AG04450 (cell line): ENCODE measurements around the gene MAP2K4. TPM values are rescaled to one million over a fixed set of nuclear protein-coding genes. Genes with fewer than 3 reads are reported as not detected.

Experiments used
- CTCF ChIA-PET: fragments of 300-600, 350-600 bp; formaldehyde crosslinking; extraction: SDS; loops from one replicate; lab custom pipeline; 2022; ENCODE audit warnings: antibody characterized with exemption, inconsistent platforms; lab: Charles Lee
- POLR2A ChIA-PET: fragments of 350-600 bp; formaldehyde crosslinking; extraction: SDS; loops from one replicate; lab custom pipeline; 2021; ENCODE audit warnings: antibody characterized with exemption, inconsistent platforms; lab: Yijun Ruan, JAX
- DNase-seq: peaks from one replicate; pipeline ENCODE4 v3.0.0-alpha.2; 2011; ENCODE audit warnings: low read depth, low spot score
- H3K27ac ChIP-seq: one replicate; pipeline ENCODE4 v1.5.1; 2012; ENCODE audit warnings: low read depth, low read length, control low read depth
- H3K27me3 ChIP-seq: one replicate; pipeline ENCODE4 v1.6.0; 2012; ENCODE audit warnings: low read length; ENCODE audit not compliant: control insufficient read depth, insufficient read depth
- H3K4me3 ChIP-seq: 2 replicates; pipeline ENCODE4 v1.5.1; 2011; ENCODE audit warnings: mild to moderate bottlenecking, low read depth, low read length, control low read depth
- H3K9me3 ChIP-seq: 2 replicates; pipeline ENCODE4 v1.5.1; 2012; ENCODE audit warnings: low read length; ENCODE audit not compliant: control insufficient read depth, insufficient read depth
- polyA plus RNA-seq: library from polyadenylated mRNA; depleted of rRNA; stranded (reverse); fragments of >200 nt; gene quantifications from 2 replicates; pipeline ENCODE4 v1.2.3, GENCODE V29; 2011
- TF ChIP-seq, protein P1 (sequence below): IDR thresholded peaks from 2 replicates; pipeline ENCODE4 v1.5.1; 2011; ENCODE audit warnings: low read depth, low read length, control low read depth, inconsistent platforms

MAP2K4 gene
- polyA plus RNA-seq, 1 experiment, result 32.9 TPM

DNA sequence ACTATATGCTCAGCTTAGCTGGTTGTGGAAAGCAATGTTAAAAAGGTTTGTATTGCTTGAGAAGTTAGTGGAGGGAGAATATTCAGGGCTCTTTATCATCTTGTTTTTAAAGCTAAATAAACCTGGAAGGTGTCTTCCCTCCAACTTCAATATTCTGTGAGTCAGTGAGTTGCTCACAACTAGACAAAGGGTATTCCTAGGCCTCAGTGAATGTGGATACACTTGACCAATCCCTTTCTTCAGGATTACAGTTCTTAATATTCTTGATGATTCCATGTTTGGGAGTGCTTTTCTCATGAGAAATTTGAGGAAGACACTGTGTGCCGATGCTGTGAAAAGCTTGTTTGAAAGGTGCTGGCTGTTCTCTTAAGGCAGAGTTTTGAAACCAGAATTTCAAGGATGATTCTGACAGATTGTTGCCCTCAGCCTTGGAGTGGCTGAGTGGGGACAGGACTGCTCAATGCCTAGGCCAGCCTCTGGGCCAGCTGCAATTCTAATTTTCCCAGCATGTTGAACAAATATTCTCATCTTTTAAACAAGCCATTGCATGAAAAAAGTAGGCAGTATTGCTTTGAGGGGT lies 30.1 kb downstream of the MAP2K4 start:
- Histone ChIP-seq H3K9me3 (no peaks in the 10 kb centered on the region), H3K4me3 (no peak overlapping the region), H3K27ac (no peak overlapping the region), H3K27me3 (no peaks in the 10 kb centered on the region)
- no peak for DNase-seq
- ChIA-PET POLR2A (no interaction called here), CTCF (no interaction called here)
- TF ChIP-seq, protein P1, sequence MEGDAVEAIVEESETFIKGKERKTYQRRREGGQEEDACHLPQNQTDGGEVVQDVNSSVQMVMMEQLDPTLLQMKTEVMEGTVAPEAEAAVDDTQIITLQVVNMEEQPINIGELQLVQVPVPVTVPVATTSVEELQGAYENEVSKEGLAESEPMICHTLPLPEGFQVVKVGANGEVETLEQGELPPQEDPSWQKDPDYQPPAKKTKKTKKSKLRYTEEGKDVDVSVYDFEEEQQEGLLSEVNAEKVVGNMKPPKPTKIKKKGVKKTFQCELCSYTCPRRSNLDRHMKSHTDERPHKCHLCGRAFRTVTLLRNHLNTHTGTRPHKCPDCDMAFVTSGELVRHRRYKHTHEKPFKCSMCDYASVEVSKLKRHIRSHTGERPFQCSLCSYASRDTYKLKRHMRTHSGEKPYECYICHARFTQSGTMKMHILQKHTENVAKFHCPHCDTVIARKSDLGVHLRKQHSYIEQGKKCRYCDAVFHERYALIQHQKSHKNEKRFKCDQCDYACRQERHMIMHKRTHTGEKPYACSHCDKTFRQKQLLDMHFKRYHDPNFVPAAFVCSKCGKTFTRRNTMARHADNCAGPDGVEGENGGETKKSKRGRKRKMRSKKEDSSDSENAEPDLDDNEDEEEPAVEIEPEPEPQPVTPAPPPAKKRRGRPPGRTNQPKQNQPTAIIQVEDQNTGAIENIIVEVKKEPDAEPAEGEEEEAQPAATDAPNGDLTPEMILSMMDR, result no peak

DNA sequence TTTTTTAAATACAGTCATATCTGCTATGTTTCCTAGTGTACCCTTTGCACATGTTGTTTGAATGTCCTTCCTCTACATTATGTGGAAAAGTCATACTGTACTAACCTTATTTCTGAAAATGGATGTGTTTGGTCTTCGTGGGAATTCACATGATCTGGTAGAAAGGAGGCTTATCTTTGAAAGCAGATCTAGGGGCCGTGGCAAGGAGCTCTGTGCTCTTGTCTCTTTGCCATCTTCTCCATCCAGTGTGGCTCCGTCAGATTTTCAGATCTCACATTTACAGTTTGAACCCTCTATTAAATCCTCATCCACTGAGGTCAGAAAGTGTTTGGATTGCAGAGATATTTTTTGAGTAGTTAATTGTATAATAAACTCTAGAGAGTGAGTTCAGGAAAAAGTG lies 32.9 kb downstream of the MAP2K4 start:
- ChIA-PET CTCF (interaction anchor here (0.5 to 1.5 kb wide), 2 partner anchors 949 to 1438 kb away, joined by 3 read pairs; no protein-coding TSS in a partner anchor), POLR2A (interaction anchor here (0.5 kb wide), 1 partner anchor 32 kb away, joined by 4 read pairs; no protein-coding TSS in a partner anchor)
- TF ChIP-seq, protein P1, result no peak
- no peak for DNase-seq
- no peaks in the 10 kb centered on the region for H3K27me3 ChIP-seq
- no peak overlapping the region for H3K27ac ChIP-seq
- no peaks in the 10 kb centered on the region for H3K9me3 ChIP-seq
- no peak overlapping the region for H3K4me3 ChIP-seq

- ChIA-PET POLR2A (no interaction called here), CTCF (no interaction called here)
- TF ChIP-seq, protein P1, result no peak
Measured at GRCh38 chr17:12055889-12056288, 35.2 kb downstream of the MAP2K4 start.

DNA sequence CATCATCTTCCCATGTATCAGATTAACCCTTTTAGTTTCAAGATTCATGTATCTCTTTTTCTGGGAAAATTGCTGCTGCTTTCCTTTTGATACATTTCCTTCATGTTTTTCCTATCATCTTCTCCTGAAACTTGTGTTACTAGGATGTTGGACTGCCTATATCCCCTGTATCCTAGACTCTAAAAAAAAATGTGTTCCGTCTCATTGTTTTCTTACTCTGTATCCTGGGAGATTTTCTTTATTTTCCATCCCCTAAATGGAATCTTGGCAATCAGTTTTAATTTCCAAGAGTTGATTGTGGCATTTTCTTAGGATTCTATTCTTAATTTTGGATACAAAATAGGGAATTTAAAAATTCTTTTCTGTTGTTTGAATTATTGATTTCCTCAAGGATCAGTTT lies 36.8 kb downstream of the MAP2K4 start:
- Histone ChIP-seq H3K27me3 (no peaks in the 10 kb centered on the region), H3K27ac (no peak overlapping the region), H3K4me3 (no peak overlapping the region), H3K9me3 (no peaks in the 10 kb centered on the region)
- TF ChIP-seq, protein P1, result no peak
- CTCF ChIA-PET, result no interaction called here
- no peak for DNase-seq
- POLR2A ChIA-PET, result no interaction called here

More at GRCh38 chr17:12055889-12056288, 35.2 kb downstream of the MAP2K4 start:
- no peak for DNase-seq
- H3K27ac ChIP-seq, result no peak overlapping the region
- H3K9me3 ChIP-seq, result no peaks in the 10 kb centered on the region
- H3K27me3 ChIP-seq, result no peaks in the 10 kb centered on the region
- no peak overlapping the region for H3K4me3 ChIP-seq

- Histone ChIP-seq H3K4me3 (no peak overlapping the region), H3K9me3 (no peaks in the 10 kb centered on the region), H3K27ac (no peak overlapping the region), H3K27me3 (no peaks in the 10 kb centered on the region)
- ChIA-PET CTCF (no interaction called here), POLR2A (no interaction called here)
- TF ChIP-seq, protein P1, result no peak
- DNase-seq, result no peak
Measured at GRCh38 chr17:12058535-12058934, 37.9 kb downstream of the MAP2K4 start.
